Effector CD8-positive, alpha-beta T cell (primary cell): ENCODE data around the gene TESK1.

Experiments used
- DNase-seq: peaks from one replicate; lab custom pipeline; 2025; lab: John Stamatoyannopoulos, UW

Gene TESK1

DNA sequence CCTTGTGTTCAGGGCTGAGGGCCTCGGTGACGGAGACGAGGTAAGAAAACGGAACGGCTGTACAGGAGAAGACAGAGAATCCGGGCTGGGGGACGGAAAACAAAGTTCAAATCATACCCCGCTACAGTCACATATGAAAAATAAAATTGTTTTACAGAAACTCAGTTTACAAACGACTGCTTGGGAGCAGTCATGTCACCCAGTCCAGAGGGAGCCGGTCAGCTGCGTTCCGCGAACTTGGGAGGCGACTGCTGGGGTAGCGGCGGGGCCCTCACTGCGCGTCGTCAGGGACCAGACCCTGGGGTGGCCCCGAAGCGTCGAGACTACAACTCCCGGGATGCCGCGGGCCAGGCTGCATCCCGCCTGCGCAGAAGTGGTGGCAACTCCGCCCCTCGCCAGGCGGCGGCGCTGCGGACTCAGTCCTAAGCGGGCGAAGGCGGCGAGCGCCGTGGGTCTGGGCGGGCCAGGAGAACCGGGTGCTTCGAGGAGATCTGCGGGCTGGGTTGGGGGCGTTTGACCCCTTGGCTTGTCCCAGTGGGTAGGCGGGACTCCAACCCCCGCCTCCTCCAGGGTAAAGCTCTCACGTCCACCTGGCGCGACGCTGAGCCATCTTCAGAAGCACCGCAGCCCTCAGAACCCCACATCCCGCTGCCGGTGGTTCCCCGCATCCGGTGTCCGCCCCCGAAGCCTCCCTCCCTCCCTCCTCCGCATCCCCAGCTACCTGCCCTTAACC is 41.6 kb downstream of the TESK1 start:
- DNase-seq = peak; percentile 87

GRCh38 chr9:35649431-35650340 is 44.6 kb downstream of the TESK1 start:
- DNase-seq = peak; percentile 15

- peak; percentile 22 for DNase-seq
Observed at GRCh38 chr9:35650341-35651158, 45.5 kb downstream of the TESK1 start, which contains the start of gene SIT1. SIT1 (minus strand) TSS chr9:35650931; CDS start chr9:35650853, 78 bp downstream.

GRCh38 chr9:35651956-35652828 is 47.1 kb downstream of the TESK1 start:
- no peak for DNase-seq

DNA sequence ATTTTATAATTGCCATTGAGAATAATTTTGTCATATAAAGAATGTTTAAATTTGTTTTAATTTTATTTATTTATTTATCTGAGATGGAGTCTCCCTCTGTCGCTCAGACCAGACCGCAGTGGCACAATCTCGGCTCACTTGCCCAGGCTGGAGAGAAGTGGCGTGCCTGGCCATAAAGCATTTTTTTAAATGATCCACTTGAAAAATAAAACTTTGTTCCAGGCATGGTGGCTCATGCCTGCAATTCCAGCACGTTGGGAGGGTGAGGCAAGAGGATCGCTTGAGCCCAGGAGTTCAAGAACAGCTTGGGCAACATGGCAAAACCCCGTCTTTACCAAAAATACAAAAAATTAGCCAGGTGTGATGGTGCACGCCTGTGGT is 47.8 kb downstream of the TESK1 start:
- DNase-seq = no peak

DNA sequence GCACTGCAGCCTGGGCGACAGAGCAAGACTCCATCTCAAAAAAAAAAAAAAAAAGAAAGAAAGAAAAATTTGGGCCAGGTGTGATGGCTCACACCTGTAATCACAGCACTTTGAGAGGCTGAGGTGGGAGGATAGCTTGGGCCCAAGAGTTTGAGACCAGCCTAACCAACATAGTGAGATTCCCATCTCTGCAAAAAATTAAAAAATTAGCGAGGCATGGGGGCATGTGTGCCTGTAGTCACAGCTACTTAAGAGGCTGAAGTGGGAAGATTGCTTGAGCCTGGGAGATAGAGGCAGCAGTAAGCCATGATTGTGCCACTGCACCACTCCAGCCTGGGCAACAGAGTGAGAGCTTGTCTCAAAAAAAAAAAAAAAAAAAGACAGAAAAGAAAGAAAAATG is 48.5 kb downstream of the TESK1 start:
- DNase-seq = no peak

- DNase-seq = no peak
Observed at GRCh38 chr9:35656348-35656747, 51.3 kb downstream of the TESK1 start.

- DNase-seq = no peak
Observed at GRCh38 chr9:35656831-35657545, 51.9 kb downstream of the TESK1 start.

DNA sequence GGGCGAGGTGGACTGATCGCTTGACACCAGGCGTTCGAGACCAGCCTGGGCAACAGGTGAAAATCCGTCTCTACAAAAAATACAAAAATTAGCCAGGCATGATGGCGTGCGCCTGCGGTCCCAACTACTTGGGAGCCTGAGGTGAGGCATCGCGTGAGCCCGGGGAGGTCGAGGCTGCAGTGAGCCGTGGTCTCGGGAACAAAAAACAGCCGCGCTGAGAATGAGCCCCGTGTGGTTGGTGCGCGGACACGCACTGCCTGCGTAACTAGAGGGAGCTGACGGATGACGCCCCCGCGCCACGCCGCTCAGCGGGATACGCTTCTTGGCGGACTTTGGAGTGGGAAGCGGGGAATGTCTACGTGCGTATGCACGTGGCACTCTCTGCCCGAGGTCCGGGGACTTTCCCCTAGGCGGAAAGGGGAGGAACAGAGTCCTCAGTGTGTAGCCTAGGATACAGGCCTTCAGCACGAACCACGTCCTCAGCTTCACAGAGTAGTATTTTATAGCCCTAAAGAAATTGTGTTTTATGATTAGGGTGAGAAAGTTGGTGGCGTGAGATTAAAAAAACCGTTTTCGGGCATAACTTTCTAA is 52.6 kb downstream of the TESK1 start, which contains the start of gene RMRP:
RMRP (minus strand) TSS at position 474 of the 591 bp plus-strand sequence.
- peak; percentile 87 for DNase-seq

- DNase-seq = peak; percentile 74
Observed at GRCh38 chr9:35658137-35658967, 53.3 kb downstream of the TESK1 start, which contains the start of gene CCDC107. CCDC107 (plus strand) TSS chr9:35658292; CDS start chr9:35658380, 88 bp downstream.

DNA sequence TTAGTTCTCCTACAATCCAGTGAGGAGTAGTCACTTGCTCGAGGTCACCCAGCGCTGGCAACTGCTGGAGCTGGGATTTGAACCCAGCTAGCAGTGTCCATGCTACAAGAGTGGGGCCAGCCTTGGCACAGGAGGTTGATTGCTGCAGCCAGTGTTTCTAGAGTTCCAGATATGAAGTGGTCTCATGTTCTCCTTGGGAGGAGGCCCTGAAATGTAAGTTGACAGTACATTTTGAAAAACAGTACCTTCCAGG is 53.8 kb downstream of the TESK1 start:
- no peak for DNase-seq

DNA sequence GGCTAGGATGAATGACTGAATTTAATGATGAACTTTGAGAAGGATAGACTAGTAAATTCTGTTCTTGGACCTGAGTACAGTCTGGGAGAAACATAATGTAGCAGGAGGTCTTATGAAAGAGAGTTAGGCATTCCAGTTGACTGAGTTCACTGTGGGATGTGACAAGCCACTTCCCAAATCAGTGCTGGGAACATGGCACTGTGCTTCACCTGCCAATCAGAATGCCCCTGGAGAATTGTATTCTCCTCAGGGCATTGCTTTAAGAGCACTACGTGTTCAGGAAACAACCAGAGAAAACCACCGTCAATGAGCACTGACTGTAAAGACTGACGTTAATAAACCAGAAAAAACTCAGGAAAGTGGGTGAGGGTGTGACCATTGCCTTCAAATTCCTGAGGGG is 54.3 kb downstream of the TESK1 start:
- no peak for DNase-seq
